Measurements from ENCODE around the gene EXOC4.

The EXOC4 gene

GRCh38 chr7:133727476-133728214 is 474.8 kb downstream of the EXOC4 start:
- DNase-seq = no peak

GRCh38 chr7:133730360-133730759 is 477.5 kb downstream of the EXOC4 start:
- DNase-seq = no peak

GRCh38 chr7:133733401-133733800 is 480.5 kb downstream of the EXOC4 start:
- no peak for DNase-seq

- no peak for DNase-seq
Observed at GRCh38 chr7:133735222-133735621, 482.3 kb downstream of the EXOC4 start.

- no peak for DNase-seq
Observed at GRCh38 chr7:133739817-133740216, 486.9 kb downstream of the EXOC4 start.

GRCh38 chr7:133741078-133741477 is 488.2 kb downstream of the EXOC4 start:
- no peak for DNase-seq

GRCh38 chr7:133741703-133742102 is 488.8 kb downstream of the EXOC4 start:
- DNase-seq = no peak

GRCh38 chr7:133742709-133743538 is 490.0 kb downstream of the EXOC4 start:
- DNase-seq = no peak

- no peak for DNase-seq
Observed at GRCh38 chr7:133744451-133744850, 491.6 kb downstream of the EXOC4 start.

GRCh38 chr7:133746305-133746704 is 493.4 kb downstream of the EXOC4 start:
- no peak for DNase-seq

- no peak for DNase-seq
Observed at GRCh38 chr7:133746847-133747246, 494.0 kb downstream of the EXOC4 start.

GRCh38 chr7:133748443-133749407 is 495.8 kb downstream of the EXOC4 start:
- no peak for DNase-seq

- no peak for DNase-seq
Observed at GRCh38 chr7:133750287-133750686, 497.4 kb downstream of the EXOC4 start.

GRCh38 chr7:133751079-133751478 is 498.2 kb downstream of the EXOC4 start:
- DNase-seq = no peak

GRCh38 chr7:133753513-133753912 is 500.6 kb downstream of the EXOC4 start:
- DNase-seq = no peak

- DNase-seq = no peak
Observed at GRCh38 chr7:133754708-133755107, 501.8 kb downstream of the EXOC4 start.

GRCh38 chr7:133755901-133756300 is 503.0 kb downstream of the EXOC4 start:
- DNase-seq = no peak

GRCh38 chr7:133761443-133761842 is 508.6 kb downstream of the EXOC4 start:
- no peak for DNase-seq

- DNase-seq = no peak
Observed at GRCh38 chr7:133763076-133763640, 510.3 kb downstream of the EXOC4 start.

- DNase-seq = no peak
Observed at GRCh38 chr7:133769668-133770067, 516.8 kb downstream of the EXOC4 start.

GRCh38 chr7:133770863-133771492 is 518.1 kb downstream of the EXOC4 start:
- no peak for DNase-seq

- no peak for DNase-seq
Observed at GRCh38 chr7:133771788-133772419, 519.0 kb downstream of the EXOC4 start.

Data from stimulated activated CD8-positive, alpha-beta memory T cell treated with anti-CD3 and anti-CD28 coated beads, Interleukin-4, amount 100 ng/mL, for 48 hours (primary cell).